Naive thymus-derived CD4-positive, alpha-beta T cell (primary cell): ENCODE data around the gene MAMLD1. TPM values are rescaled to one million over a fixed set of nuclear protein-coding genes. Genes with fewer than 3 reads are reported as not detected.
A peak's percentile ranks its signal among the peaks of the same experiment; 100 is the strongest.

Experiments
- ATAC-seq: fragments of 150-1000 bp; cut with Tn5 transposase; 2 replicates; pipeline ENCODE4 v1.10.0; 2021; ENCODE audit warnings: mild to moderate bottlenecking, moderate library complexity
- CTCF ChIA-PET: fragments of 350-600 bp; sonication (Branson Sonifier 250); formaldehyde crosslinking; loops from one replicate; lab custom pipeline; 2021; ENCODE audit warnings: antibody characterized with exemption; lab: Charles Lee
- POLR2A ChIA-PET: fragments of 350-600 bp; sonication (Branson Sonifier 250); formaldehyde crosslinking; loops from one replicate; lab custom pipeline; 2021; ENCODE audit warnings: antibody characterized with exemption, inconsistent platforms; lab: Charles Lee
- DNase-seq, 9 donors: peaks; one replicate each; pipeline versions ENCODE4 v3.0.0 to v3.0.0-alpha.2; 2020 to 2022; ENCODE audit warnings: mixed read lengths in 1 of 9
- H3K27ac ChIP-seq: one replicate; pipeline ENCODE4 v1.7.0; 2013; ENCODE audit warnings: mild to moderate bottlenecking, low read depth, low read length, moderate library complexity
- H3K27me3 ChIP-seq, 2 donors: one replicate each; pipeline ENCODE4 v1.7.0; 2013; ENCODE audit warnings: low read length in 2 of 2, mild to moderate bottlenecking in 2 of 2, moderate library complexity in 2 of 2; ENCODE audit not compliant: control insufficient read depth in 2 of 2, insufficient read depth in 2 of 2
- H3K36me3 ChIP-seq, 3 experiments: 1 replicate in 2 of 3; 2 replicates in 1 of 3; pipeline ENCODE4 v1.7.0; 2013; ENCODE audit warnings: low read length in 3 of 3, mild to moderate bottlenecking in 3 of 3, moderate library complexity in 1 of 3; ENCODE audit not compliant: insufficient read depth in 3 of 3, control insufficient read depth in 2 of 3
- H3K4me1 ChIP-seq, 2 donors: one replicate each; pipeline ENCODE4 v1.7.0; 2013; ENCODE audit warnings: low read length in 2 of 2, mild to moderate bottlenecking in 2 of 2, moderate library complexity in 1 of 2; ENCODE audit not compliant: control insufficient read depth in 2 of 2, insufficient read depth in 2 of 2
- H3K4me3 ChIP-seq: 2 replicates; pipeline ENCODE4 v1.7.0; 2013; ENCODE audit warnings: mild to moderate bottlenecking, low read length
- H3K9me3 ChIP-seq, 3 experiments: 1 replicate in 2 of 3; 2 replicates in 1 of 3; pipeline ENCODE4 v1.7.0; 2013; ENCODE audit warnings: low read length in 3 of 3; ENCODE audit not compliant: control insufficient read depth in 2 of 3
- H3K27ac Mint-ChIP-seq, 9 donors: one replicate each; pipeline ENCODE4 v1.8.0; 2020 to 2022; ENCODE audit warnings: mixed read lengths in 9 of 9, mild to moderate bottlenecking in 8 of 9, moderate library complexity in 5 of 9, inconsistent platforms in 2 of 9
- H3K27me3 Mint-ChIP-seq, 5 donors: one replicate each; pipeline ENCODE4 v1.8.0; 2021 to 2022; ENCODE audit warnings: mixed read lengths in 5 of 5, mild to moderate bottlenecking in 1 of 5
- H3K36me3 Mint-ChIP-seq, 5 donors: one replicate each; pipeline ENCODE4 v1.8.0; 2020 to 2022; ENCODE audit warnings: mixed read lengths in 5 of 5, mild to moderate bottlenecking in 3 of 5, inconsistent platforms in 1 of 5
- H3K4me1 Mint-ChIP-seq, 7 donors: one replicate each; pipeline ENCODE4 v1.8.0; 2020 to 2022; ENCODE audit warnings: mixed read lengths in 7 of 7, mild to moderate bottlenecking in 3 of 7, inconsistent platforms in 1 of 7
- H3K4me3 Mint-ChIP-seq, 10 donors: one replicate each; pipeline ENCODE4 v1.8.0; 2020 to 2022; ENCODE audit warnings: mild to moderate bottlenecking in 10 of 10, mixed read lengths in 10 of 10, moderate library complexity in 6 of 10, inconsistent platforms in 2 of 10
- H3K9me3 Mint-ChIP-seq, 11 donors: one replicate each; pipeline ENCODE4 v1.8.0; 2020 to 2022; ENCODE audit warnings: mixed read lengths in 11 of 11, mild to moderate bottlenecking in 4 of 11, inconsistent platforms in 1 of 11, moderate library complexity in 1 of 11
- intact Hi-C, 2 donors: fragments of 100-400 bp; cut with micrococcal nuclease; formaldehyde crosslinking; loops; one replicate each; pipeline ENCODE4 v1.15.1; 2023
- polyA plus RNA-seq, 2 donors: library from polyadenylated mRNA; unstranded; fragments of 300-500 nt; fragmentation: Illumina TruSeq; gene quantifications; one replicate each; pipeline ENCODE4 v1.2.3, GENCODE V29; 2021
- total RNA-seq, 6 experiments: library from RNA in 5 of 6; stranded (reverse) in 5 of 6; gene quantifications; 1 replicate in 5 of 6; 2 replicates in 1 of 6; pipeline ENCODE4 v1.2.3 and lab custom pipeline; 2021 to 2026

Gene MAMLD1
- total and polyA plus RNA-seq, 7 experiments from 2014 or later: 0.13 to 8.9 (median 0.36) TPM; not detected in 1

- H3K9me3 Mint-ChIP-seq: peaks cover 0 to 2% (median 0%) of the 10 kb centered on the region in 11 donors
- no peak overlapping the region for H3K4me3 ChIP-seq
These were observed 15.6 kb upstream of the MAMLD1 start for GRCh38 chrX:150347471-150347870.

GRCh38 chrX:150348365-150348764 is 14.8 kb upstream of the MAMLD1 start:
- H3K4me3 Mint-ChIP-seq: no peak overlapping the region
- H3K27ac ChIP-seq: no peak overlapping the region
- no peak overlapping the region for H3K4me3 ChIP-seq
- H3K9me3 ChIP-seq: no peaks in the 10 kb centered on the region
- no peak overlapping the region for H3K27ac Mint-ChIP-seq
- DNase-seq (no peak), ATAC-seq (no peak)
- peaks cover 0 to 2% (median 0%) of the 10 kb centered on the region in 11 donors for H3K9me3 Mint-ChIP-seq
- H3K36me3 Mint-ChIP-seq: no peaks in the 10 kb centered on the region
- ChIA-PET POLR2A (no interaction called here), CTCF (no interaction called here)
- peaks cover 0 to 17% (median 3%) of the 10 kb centered on the region in 5 donors for H3K27me3 Mint-ChIP-seq
- no peaks in the 10 kb centered on the region for H3K27me3 ChIP-seq
- intact Hi-C loops: no loop called here
- H3K4me1 Mint-ChIP-seq: peaks cover 0 to 2% (median 0%) of the 10 kb centered on the region in 7 donors
- H3K4me1 ChIP-seq: no peaks in the 10 kb centered on the region
- no peaks in the 10 kb centered on the region for H3K36me3 ChIP-seq

More at GRCh38 chrX:150347471-150347870, 15.6 kb upstream of the MAMLD1 start:
- intact Hi-C loops: no loop called here
- Mint-ChIP-seq H3K4me3 (no peak overlapping the region), H3K27me3 (peaks cover 0 to 17% (median 3%) of the 10 kb centered on the region in 5 donors), H3K27ac (no peak overlapping the region), H3K4me1 (peaks cover 0 to 2% (median 0%) of the 10 kb centered on the region in 7 donors), H3K36me3 (no peaks in the 10 kb centered on the region)
- ChIA-PET POLR2A (no interaction called here), CTCF (no interaction called here)
- no peak overlapping the region for H3K27ac ChIP-seq
- no peaks in the 10 kb centered on the region for H3K9me3 ChIP-seq
- H3K27me3 ChIP-seq: no peaks in the 10 kb centered on the region
- no peak for ATAC-seq
- H3K36me3 ChIP-seq: no peaks in the 10 kb centered on the region
- no peaks in the 10 kb centered on the region for H3K4me1 ChIP-seq
- no peak for DNase-seq

- ATAC-seq (no peak), DNase-seq (no peak)
- H3K27me3 ChIP-seq: no peaks in the 10 kb centered on the region
- H3K27ac ChIP-seq: no peak overlapping the region
- H3K27ac Mint-ChIP-seq: no peak overlapping the region
- H3K36me3 ChIP-seq: no peaks in the 10 kb centered on the region
- H3K36me3 Mint-ChIP-seq: no peaks in the 10 kb centered on the region
- H3K4me3 Mint-ChIP-seq: no peak overlapping the region
- intact Hi-C loops: no loop called here
- H3K9me3 Mint-ChIP-seq: peaks cover 0 to 2% (median 0%) of the 10 kb centered on the region in 11 donors
- H3K27me3 Mint-ChIP-seq: peaks cover 0 to 14% (median 3%) of the 10 kb centered on the region in 5 donors
- H3K4me1 Mint-ChIP-seq: peaks cover 0 to 2% (median 0%) of the 10 kb centered on the region in 7 donors
- no peaks in the 10 kb centered on the region for H3K9me3 ChIP-seq
- ChIA-PET POLR2A (no interaction called here), CTCF (no interaction called here)
- H3K4me1 ChIP-seq: no peaks in the 10 kb centered on the region
- H3K4me3 ChIP-seq: no peak overlapping the region
These were observed 11.0 kb upstream of the MAMLD1 start for GRCh38 chrX:150352114-150352513.

GRCh38 chrX:150352581-150352980 is 10.5 kb upstream of the MAMLD1 start:
- no peaks in the 10 kb centered on the region for H3K27me3 ChIP-seq
- Mint-ChIP-seq H3K4me1 (peaks cover 0 to 2% (median 0%) of the 10 kb centered on the region in 7 donors), H3K27ac (no peak overlapping the region), H3K9me3 (peaks cover 0 to 2% (median 0%) of the 10 kb centered on the region in 11 donors), H3K4me3 (no peak overlapping the region), H3K36me3 (no peaks in the 10 kb centered on the region), H3K27me3 (peaks cover 0 to 14% (median 3%) of the 10 kb centered on the region in 5 donors)
- no peak overlapping the region for H3K27ac ChIP-seq
- ATAC-seq: no peak
- no peak overlapping the region for H3K4me3 ChIP-seq
- H3K4me1 ChIP-seq: no peaks in the 10 kb centered on the region
- ChIA-PET POLR2A (no interaction called here), CTCF (no interaction called here)
- DNase-seq: no peak
- H3K36me3 ChIP-seq: no peaks in the 10 kb centered on the region
- H3K9me3 ChIP-seq: no peaks in the 10 kb centered on the region
- intact Hi-C loops: no loop called here

GRCh38 chrX:150355913-150356312 is 7.2 kb upstream of the MAMLD1 start:
- POLR2A ChIA-PET: no interaction called here
- peaks cover 0 to 18% (median 13%) of the 10 kb centered on the region in 5 donors for H3K27me3 Mint-ChIP-seq
- intact Hi-C loops: no loop called here
- no peaks in the 10 kb centered on the region for H3K36me3 ChIP-seq
- H3K4me1 Mint-ChIP-seq: peaks cover 0 to 10% (median 3%) of the 10 kb centered on the region in 7 donors
- no peaks in the 10 kb centered on the region for H3K9me3 ChIP-seq
- ATAC-seq (no peak), DNase-seq (no peak)
- no peak overlapping the region for H3K4me3 ChIP-seq
- H3K27ac Mint-ChIP-seq: no peak overlapping the region
- H3K27ac ChIP-seq: no peak overlapping the region
- peaks cover 0 to 3% (median 0%) of the 10 kb centered on the region in 11 donors for H3K9me3 Mint-ChIP-seq
- peaks cover 0 to 4% of the 10 kb centered on the region in 2 donors for H3K27me3 ChIP-seq
- H3K4me3 Mint-ChIP-seq: no peak overlapping the region
- CTCF ChIA-PET: no interaction called here
- H3K36me3 Mint-ChIP-seq: no peaks in the 10 kb centered on the region
- no peaks in the 10 kb centered on the region for H3K4me1 ChIP-seq

GRCh38 chrX:150357790-150358189 is 5.3 kb upstream of the MAMLD1 start:
- Mint-ChIP-seq H3K36me3 (no peaks in the 10 kb centered on the region), H3K27ac (peak overlapping the region in 1 of 9 donors; percentile 5), H3K9me3 (peaks cover 0 to 3% (median 0%) of the 10 kb centered on the region in 11 donors), H3K27me3 (peaks cover 0 to 33% (median 18%) of the 10 kb centered on the region in 5 donors), H3K4me3 (no peak overlapping the region), H3K4me1 (peaks cover 0 to 27% (median 10%) of the 10 kb centered on the region in 7 donors)
- Histone ChIP-seq H3K4me1 (peaks cover 0 to 11% of the 10 kb centered on the region in 2 donors), H3K4me3 (no peak overlapping the region), H3K27me3 (peaks cover 0 to 5% of the 10 kb centered on the region in 2 donors), H3K36me3 (no peaks in the 10 kb centered on the region), H3K27ac (no peak overlapping the region), H3K9me3 (no peaks in the 10 kb centered on the region)
- POLR2A ChIA-PET: no interaction called here
- intact Hi-C loops: no loop called here
- ATAC-seq (no peak), DNase-seq (no peak)
- CTCF ChIA-PET: no interaction called here

GRCh38 chrX:150358651-150359050 is 4.5 kb upstream of the MAMLD1 start:
- H3K27ac Mint-ChIP-seq: no peak overlapping the region
- DNase-seq (no peak), ATAC-seq (no peak)
- H3K9me3 ChIP-seq: no peaks in the 10 kb centered on the region
- peaks cover 0 to 3% (median 0%) of the 10 kb centered on the region in 11 donors for H3K9me3 Mint-ChIP-seq
- CTCF ChIA-PET: no interaction called here
- peak overlapping the region in 1 of 10 donors; percentile 29 for H3K4me3 Mint-ChIP-seq
- intact Hi-C loops: no loop called here
- no peaks in the 10 kb centered on the region for H3K36me3 ChIP-seq
- peaks cover 0 to 27% (median 10%) of the 10 kb centered on the region in 7 donors for H3K4me1 Mint-ChIP-seq
- no peaks in the 10 kb centered on the region for H3K36me3 Mint-ChIP-seq
- peaks cover 0 to 11% of the 10 kb centered on the region in 2 donors for H3K4me1 ChIP-seq
- H3K27me3 Mint-ChIP-seq: peaks cover 0 to 33% (median 18%) of the 10 kb centered on the region in 5 donors
- peaks cover 0 to 5% of the 10 kb centered on the region in 2 donors for H3K27me3 ChIP-seq
- POLR2A ChIA-PET: no interaction called here
- no peak overlapping the region for H3K27ac ChIP-seq
- no peak overlapping the region for H3K4me3 ChIP-seq
